ENCODE data around the gene NR4A3.

GRCh38 chr9:99807956-99808355 is 13.7 kb upstream of the NR4A3 start:
- TF ChIP-seq ZBTB33 (IDR thresholded peaks at IDR 0.05) (no peak), CTCF (IDR thresholded peaks at IDR 0.05 in 2 of 3, conservative IDR thresholded peaks at IDR 0.05 in 1 of 3; ENCODE audit: control insufficient read depth in 2 of 3, extremely low read depth in 1 of 3, insufficient read depth in 1 of 3, low read depth in 3 of 3, low read length in 3 of 3) (no peak), GATAD2B (conservative IDR thresholded peaks at IDR 0.05; ENCODE audit: low read depth) (no peak), EZH2 (IDR thresholded peaks at IDR 0.05; ENCODE audit: borderline replicate concordance, control insufficient read depth, low read depth, low read length) (no peak), MAX (IDR thresholded peaks at IDR 0.05; ENCODE audit: low read depth, low read length) (no peak), BCL3 (IDR thresholded peaks at IDR 0.05; ENCODE audit: borderline replicate concordance, insufficient read depth, low read depth, low read length, poor library complexity, severe bottlenecking) (no peak), SPI1 (IDR thresholded peaks at IDR 0.05; ENCODE audit: borderline replicate concordance, insufficient read depth, low read depth, low read length) (no peak), ZZZ3 (IDR thresholded peaks at IDR 0.05; ENCODE audit: control insufficient read depth, insufficient read length, low read depth) (no peak)

All from GM12878 (cell line).